HG02884 (cell line): ENCODE measurements around the gene CHURC1.

ENCODE experiments used
- ATAC-seq: cut with Tn5 transposase; IDR thresholded peaks from one replicate; pipeline ENCODE4 v1.9.1; 2021; ENCODE audit warnings: mild to moderate bottlenecking, moderate library complexity; ENCODE audit not compliant: unreplicated experiment

CHURC1 gene

DNA sequence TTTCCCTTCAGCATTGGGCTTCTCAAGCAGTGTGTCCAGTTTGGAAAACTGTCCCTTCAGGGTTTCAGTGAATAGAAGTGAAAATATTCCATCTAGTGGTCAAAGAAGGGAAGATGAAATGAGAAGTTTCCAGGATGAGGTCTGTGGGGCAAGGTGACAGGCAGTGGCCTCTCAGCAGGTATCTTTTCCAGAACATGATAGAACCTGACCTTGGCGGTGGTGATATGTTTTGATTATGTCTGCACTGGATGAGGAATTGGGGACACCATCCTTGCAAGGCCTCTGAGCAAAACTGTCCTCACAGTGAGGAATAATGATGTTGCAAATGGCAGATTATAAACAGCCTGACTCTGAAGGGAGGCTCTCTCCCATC is 23.6 kb downstream of the CHURC1 start:
- ATAC-seq: no peak

DNA sequence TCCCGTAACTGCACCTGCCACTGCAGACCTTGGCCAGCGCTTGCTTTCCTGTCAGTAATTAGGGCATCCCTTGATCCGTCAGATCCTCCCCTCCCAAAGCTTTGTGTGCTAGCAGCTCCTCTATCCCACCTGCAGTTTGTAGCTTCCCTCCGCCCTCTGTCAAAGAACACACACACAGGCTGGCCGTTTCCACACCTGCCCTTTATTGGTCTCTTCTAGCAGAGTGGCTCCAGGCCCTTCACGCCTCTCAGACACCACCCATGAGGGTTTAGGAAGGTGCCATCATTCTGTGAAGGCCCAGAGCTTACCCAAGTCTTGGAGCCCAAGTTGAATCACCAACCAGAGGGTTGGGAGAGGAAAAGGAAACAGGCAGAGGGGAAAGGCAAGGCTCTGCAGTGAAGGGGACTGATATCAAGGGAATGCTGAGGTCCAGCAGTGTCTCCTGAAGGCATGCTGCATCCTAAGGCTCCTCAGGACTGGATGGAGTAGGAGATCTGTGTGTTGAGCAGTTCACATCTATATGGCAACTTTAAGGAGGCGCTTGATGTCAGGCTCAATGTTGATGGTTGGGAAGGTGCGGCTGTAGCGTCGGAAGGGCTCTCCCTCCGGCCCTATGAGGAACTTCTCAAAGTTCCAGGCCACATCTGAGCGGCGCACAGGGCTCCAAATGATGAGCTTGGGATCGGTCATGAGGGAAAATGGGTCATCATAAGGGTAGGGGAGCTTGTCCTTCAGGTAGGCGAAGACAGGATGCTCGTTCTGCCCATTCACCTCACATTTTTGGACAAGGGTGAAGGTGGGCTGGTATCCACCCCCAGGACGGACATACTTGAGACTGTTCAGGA is 24.9 kb downstream of the CHURC1 start:
- ATAC-seq: no peak

DNA sequence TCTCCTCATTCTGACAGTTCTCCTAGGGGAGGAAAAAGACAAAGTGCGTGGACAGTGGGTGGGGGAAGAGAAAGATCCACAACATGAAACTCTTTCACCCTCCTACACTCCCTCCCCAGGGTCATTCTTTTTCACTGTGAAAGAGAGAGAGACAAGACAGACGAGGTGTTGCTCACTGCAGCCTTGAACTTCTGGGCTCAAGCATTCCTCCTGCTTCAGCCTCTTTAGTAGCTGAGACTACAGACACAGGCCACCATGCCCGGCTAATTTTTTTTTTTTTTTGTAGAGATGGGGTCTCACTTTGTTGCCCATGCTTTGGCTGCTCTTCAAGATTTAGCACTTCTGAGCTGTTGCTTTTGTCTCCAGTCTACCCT is 25.5 kb downstream of the CHURC1 start:
- no peak for ATAC-seq

DNA sequence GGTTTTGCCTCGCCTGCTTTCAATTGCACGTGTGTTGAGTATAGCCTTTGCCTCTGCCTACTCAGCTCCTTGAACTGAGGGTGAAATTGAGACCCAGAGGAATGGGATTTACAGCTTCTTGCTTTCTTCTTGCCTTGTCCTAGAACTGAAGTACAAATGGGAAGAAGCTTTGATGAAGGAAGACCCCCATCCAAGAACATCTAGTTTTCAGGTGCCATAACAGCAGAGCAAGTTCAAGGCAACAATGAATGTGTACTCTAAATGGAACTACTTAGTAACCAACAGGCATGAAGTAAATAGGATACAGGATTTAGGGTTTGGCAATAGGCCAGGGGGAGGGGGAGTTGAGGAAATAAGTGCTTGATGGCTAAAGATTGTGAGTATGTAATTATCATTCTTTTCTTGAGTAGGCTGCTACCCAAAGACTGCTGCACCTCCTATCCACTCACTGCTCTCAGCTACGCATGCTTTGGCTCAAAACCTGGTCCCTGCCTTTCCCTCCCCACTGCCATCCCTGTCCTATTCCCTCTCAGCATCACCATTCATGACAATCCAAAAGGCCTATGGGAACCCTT is 26.2 kb downstream of the CHURC1 start:
- ATAC-seq: no peak

DNA sequence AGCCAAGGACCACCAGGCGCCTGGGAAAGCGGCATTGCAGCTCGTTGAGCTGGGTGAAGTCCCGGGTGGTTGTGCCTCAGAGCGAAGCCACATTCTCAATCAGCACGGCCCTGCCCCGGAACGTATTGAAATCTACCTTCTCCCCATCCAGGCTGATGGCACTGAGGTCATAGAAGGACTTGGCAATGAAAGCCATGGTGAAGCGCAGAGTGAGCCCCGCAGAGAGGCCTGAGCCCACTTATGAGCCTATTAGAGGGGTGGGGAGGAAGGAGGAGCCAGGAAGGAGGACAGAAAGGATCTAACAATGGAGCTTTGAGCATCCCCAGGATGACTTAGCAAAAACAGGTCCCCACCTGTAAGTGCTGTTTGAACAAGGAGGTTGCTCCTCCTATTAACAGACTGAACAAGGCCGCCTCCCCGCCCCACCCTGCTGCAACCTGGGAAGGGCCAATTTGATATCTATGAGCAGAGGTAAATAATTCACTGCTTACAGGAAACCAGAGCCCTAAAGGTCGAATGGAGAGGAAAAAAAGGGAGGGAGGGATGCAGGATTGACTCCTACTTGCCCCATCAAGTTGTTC is 28.4 kb downstream of the CHURC1 start, which contains the start of gene GPX2:
TSS of gene GPX2 (minus strand) at position 215 of the 581 bp plus-strand sequence. CDS start at position 196, 19 bp downstream.
- ATAC-seq: no peak

DNA sequence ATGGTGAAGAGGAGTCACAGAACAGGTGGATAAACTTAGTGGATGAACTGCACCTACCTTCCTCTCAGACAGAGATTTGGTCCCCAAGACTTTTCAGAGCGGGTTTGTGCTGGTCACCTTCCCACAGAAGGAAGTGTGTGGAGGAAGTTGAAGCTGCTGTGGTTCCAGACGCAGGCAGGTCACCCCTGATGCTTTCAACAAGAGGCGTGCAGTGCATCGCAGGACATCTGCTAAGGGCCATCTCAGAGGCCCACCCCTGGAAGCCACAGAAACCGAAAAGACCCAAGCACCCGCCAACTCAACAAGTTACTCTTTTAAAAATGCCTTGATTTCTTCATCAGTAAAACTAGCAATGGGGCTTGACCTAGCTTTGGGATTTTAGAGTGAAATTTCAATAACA is 29.3 kb downstream of the CHURC1 start:
- ATAC-seq: no peak

DNA sequence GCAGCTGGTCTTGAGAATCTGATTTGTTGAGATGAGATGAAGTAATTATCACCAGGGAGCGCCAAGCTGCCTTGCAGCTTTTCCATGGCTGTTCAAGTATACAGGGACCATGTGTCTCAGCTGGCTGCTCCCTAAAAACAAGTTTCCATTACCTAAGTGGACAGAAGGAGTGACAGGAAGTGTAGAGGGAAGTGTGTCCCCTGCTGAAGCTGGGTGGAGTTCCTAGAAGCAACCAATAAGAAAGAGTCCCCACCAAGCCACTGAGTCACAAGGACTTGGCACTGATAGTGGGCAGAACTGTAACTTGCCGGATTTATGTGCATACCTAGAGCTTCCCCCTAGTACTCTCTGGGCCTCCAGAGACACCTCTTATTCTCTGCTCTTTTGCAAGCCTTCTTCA is 29.8 kb downstream of the CHURC1 start:
- no peak for ATAC-seq

DNA sequence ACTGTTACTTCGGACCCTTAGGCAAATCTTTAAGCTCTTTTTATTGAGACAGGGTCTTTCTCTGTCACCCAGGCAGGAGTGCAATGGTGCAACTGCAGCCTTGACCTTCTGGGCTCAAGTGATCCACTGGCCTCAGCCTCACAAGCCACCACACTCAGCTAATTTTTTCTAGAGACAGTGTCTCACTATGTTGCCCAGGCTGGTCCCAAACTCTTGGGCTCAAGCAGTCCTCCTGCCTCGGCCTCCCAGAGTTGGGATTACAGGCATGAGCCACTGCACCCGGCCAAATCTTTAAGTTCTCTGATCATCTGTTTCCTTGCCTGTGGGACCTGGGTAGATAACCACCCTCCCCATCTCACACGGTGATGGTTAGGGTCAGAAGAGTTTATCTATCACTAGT is 30.6 kb downstream of the CHURC1 start:
- ATAC-seq: no peak

DNA sequence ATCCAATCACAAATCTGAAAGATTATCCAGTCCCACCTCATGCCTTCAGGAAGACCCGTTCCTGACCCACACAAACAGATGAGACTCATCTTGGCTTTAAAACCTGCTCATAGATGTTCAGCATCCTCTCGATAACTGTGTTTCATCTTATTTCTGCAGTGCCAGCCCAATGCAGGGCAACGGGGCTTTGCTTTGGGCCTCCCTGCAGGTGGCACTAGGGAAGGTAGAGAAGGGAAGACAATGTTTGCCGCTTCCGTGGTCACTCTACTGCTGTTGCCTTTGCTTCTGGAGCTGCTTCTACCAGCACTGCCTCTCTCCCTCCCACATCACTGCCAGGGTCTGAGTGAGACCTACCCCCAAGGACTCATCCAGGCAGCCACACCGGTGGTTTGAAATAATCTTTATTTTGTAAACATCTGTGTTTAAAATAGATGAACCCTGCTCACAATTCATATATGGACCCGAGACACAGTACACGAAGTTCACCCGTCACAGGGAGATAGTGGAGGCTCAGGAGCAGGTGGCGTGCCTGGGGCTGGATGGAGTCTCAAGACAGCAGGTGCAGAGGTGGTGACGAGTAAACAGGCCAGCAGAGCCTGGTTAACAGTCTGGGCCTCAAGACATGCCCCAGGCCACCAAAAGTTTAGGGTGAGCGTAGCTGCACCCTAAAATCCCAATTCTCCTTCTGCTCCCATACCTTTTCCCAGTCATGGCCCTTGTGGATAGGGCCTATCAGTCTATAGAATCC is 31.4 kb downstream of the CHURC1 start:
- no peak for ATAC-seq

DNA sequence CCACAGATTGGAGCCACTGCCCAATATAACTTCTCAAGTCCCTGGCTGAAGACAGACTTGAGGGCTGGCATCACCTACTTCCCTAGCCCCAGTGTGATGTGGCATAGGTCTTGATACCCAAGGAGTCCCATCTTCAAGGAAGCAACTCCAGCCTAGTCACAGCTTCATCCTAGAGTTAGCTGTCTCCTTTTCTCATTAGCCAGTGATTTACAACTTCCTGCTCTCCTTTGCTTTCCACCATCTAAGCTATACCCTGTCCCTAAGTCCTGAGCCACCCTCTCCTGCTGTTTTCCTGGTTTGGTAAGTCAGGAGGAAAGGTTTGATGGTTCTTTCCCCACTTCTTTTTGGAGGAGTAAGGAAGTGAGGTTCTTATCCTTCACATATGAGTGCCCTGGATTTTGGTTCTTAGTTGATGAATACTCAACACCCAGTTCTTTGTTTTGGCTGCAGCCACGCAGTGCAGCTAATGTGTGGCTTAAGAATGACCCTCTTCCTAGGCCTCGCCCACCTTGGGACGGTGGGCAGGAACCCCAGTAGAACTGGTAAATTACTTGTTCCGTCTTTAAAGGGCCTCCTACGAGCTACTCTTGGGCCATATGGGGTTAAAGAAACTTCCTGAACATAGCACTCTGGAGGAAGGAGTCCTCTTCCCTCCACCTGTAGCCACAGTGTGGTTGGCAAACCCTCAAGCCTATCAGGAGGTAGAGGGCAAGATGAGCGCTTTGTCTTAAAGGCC is 32.2 kb downstream of the CHURC1 start:
- ATAC-seq: no peak

DNA sequence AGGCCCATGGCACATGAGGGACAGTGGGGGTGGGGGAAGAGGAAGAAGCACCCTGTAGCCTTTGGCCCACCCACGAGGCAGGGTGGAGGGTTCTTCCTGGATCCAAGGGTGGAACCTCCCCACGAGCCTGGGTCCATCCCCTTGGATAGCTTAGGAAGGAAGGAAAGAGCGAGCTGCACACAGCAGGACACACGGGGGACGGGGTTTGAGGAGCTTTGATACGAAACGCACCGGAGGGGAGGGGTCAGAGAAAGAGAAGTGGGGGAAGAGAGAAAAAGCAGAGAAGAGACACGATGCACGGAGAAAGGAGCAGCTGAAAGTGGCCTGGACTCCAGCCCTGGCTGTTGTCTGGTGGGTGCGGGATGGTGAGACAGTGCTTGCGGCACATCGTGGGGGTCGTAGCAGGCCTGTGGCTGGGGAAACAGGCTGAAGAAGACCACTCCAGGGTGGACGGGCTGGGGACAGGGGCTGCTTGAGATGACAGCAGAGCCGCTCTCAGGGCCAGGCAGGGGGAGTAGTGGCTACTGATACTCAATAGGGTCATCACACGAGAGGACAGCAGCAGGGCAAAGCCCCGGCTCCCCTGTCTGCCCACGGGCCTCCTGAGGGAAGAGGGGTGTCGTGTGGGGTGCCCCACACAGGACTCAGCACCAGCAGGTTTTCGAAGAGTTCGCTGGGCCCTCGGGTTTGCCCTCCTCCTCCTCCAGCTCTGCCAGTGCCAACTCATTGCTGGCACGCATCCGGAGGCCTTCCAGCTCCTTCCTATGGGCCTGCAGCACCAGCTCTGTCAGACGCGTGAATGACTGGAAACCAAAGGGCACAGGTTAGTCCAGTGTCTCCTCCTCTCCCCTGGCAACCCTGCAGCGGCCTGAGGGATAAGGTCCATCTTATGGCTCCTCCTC is 33.7 kb downstream of the CHURC1 start:
- ATAC-seq: no peak

DNA sequence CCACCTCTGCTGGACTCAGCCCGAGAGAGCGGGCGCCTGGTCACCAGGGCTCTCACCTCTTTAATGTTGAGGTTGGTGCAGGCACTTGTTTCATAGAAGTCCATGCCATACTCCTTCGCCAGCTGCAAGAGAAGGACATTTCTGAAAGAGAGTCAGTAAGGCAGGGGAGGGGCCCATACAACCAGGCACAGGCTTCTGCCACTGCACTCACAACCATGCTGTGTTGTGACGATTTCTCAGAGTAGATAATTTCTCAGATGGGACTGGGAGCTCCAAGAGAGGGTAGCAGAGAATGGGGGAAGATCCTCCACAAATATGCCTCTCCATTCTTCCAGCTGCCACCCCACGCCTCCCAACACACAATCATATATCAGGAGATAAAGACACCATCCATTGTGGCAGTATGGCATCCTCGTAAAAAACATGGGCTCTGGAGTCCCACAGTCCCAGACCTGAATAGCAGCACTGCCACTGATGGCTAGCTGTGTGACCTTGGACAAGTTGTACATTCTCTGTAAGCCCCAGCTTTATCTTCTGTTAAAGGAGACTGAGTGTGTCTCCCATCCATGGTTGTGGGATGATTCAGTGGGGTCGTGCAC is 34.5 kb downstream of the CHURC1 start:
- ATAC-seq: no peak

DNA sequence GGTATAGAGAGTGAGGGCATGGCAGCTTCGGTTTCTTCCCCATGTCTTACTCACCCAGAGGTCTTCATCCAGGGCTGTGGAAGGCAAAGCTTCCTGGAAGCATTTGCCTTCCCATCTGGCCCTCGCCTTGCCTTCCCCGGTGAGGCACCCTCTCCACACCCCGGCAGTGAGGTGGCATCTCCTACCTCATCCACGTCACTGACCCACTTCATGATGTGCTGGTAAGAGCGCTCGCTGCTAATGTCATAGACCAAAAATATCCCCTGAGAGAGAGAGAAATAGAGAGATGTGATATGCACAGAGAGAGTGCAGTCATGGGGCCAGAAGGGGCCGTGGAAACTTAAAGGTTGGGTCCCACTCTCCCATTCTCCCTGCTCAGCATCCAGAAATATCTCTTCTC is 36.6 kb downstream of the CHURC1 start:
- ATAC-seq: no peak

DNA sequence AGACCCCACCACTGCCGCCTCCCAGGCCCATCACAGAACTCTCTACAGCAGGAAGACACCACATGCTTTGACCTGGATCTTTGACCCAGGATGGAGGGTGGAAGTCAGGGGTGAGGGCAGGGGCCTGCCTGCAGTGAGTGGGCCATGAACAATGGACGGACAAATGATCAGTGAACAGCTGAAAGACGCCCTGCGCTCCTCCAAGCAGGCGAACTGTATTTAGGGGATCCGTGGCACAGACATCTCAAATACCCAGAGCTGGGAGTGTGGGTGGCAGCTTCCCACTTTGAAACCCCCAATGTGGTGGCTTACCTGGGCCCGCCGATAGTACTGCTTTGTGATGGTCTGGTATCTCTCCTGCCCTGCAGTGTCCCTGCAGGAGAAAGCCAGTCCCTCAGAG is 37.0 kb downstream of the CHURC1 start:
- ATAC-seq: no peak

DNA sequence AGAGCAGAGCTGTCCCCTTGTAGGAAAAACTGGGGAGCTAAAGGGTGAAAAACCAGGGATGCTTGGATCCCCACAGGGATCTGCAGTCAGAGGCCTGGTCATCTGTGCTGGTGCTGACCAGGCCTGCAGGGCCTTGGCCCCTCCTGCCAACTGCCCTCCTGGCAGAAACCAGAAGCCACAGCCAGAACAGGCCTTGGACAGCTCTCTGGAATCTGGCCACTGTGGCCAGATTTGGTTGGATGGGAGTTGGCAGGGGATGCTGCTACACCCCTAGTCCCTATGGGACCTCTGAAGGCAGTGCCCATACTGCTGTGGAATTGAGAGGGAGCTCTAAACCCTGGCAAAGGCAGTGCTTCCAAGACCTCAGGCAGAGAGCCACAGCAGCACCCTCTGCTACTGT is 37.5 kb downstream of the CHURC1 start:
- no peak for ATAC-seq

DNA sequence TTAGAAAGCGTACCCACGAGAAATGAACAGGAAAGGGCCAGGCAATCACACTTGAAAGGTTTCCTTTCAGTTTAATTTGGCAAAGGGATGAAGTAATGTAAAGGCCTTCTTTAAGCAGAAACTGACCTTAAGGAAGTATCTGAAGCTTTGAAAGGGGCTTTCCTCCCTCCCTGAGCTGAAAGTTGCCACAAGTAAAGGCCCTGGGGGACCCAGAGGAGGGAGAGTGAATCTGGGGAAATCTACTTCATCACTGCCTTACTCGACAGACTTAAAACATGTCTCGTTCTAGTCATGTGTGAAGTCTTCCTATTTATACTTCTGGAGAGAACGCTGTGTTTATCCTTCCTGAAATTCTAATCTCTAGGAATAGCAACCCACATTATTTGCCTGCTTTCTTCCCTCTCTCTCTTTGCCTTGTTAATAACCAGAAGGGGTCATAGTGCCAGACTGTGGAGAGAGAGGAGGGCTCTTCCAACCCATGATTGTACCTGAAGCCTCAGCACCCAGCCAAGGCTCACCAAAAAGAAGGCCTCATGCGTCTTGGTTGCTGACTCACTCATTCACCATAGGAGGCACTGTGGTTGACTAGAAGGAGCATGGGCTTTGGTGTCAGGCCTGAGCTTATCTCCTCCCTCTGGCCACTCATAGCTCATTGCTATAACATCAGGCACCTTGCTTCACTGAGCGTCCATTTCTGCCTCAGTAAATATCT is 38.5 kb downstream of the CHURC1 start:
- ATAC-seq: no peak

DNA sequence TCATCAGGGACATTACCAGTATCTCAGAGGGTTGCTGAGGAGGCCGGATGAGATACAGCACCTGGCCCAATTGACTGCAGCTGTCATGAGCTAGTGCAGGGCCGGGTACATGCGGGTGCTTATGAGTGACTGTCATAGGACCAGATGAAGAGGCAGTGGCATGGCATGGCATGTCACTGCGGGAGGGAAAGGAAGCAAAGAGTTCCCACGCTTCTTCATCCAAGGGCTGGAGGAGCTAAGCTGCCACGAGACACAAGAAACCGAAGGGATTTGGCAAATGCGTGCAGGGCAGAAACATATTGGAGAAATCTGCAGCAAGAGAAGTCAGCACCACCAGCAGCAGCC is 39.0 kb downstream of the CHURC1 start:
- ATAC-seq: no peak

DNA sequence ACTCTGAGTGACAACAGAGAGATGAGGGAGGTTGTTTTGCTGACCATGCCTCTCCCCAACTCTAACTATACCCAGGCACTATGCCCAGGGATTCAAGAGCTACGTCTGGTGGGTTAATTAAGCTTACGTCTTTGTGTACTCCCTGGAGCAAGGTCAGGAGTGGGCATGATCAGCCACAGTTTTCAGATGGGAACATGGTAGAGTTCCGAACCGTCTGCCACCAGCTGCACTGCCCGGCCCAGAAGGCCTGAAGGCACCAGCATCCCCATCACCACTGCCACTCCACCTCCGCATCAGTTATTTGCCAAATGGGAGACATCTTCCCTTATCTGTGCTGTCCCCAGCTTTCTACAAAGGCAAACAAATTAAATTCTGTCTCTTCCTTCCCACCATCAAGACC is 39.4 kb downstream of the CHURC1 start:
- ATAC-seq: no peak
